ENCODE results near the gene FBXL3.

DNA sequence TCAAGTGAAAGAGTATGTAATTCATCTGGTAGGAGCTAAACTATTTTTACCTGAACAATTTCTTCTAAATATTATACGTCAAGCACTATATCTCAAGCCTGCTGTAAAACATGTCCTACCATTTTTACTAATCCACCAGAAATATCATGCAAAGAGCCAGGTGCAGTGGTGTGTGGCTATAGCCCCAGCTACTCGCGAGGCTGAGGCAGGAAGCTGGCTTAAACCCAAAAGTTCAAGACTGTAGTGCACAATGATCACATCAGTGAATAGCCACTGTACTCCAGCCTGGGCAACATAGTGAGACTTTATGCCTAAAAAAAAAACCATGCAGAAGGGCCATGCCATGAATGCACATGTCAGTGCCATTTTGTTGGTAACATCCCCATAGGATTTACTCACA lies 55.7 kb downstream of the FBXL3 start:
- no peak for TF ChIP-seq EZH2 (IDR thresholded peaks at IDR 0.05; ENCODE audit: borderline replicate concordance, insufficient read depth, low read depth, low read length, poor library complexity, severe bottlenecking)
- TF ChIP-seq, protein P1, sequence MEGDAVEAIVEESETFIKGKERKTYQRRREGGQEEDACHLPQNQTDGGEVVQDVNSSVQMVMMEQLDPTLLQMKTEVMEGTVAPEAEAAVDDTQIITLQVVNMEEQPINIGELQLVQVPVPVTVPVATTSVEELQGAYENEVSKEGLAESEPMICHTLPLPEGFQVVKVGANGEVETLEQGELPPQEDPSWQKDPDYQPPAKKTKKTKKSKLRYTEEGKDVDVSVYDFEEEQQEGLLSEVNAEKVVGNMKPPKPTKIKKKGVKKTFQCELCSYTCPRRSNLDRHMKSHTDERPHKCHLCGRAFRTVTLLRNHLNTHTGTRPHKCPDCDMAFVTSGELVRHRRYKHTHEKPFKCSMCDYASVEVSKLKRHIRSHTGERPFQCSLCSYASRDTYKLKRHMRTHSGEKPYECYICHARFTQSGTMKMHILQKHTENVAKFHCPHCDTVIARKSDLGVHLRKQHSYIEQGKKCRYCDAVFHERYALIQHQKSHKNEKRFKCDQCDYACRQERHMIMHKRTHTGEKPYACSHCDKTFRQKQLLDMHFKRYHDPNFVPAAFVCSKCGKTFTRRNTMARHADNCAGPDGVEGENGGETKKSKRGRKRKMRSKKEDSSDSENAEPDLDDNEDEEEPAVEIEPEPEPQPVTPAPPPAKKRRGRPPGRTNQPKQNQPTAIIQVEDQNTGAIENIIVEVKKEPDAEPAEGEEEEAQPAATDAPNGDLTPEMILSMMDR (IDR thresholded peaks at IDR 0.05), result no peak

Measured in B cell (primary cell).